Astrocyte of the spinal cord (primary cell): ENCODE measurements around the gene LSM4.
A peak's percentile ranks its signal among the peaks of the same experiment; 100 is the strongest.
"Not testable (repeated sequence)": the region's sequence is repeated elsewhere in the genome, so short reads cannot be mapped to it uniquely, and the experiment has no call there.

Source experiments
- DNase-seq: peaks from one replicate; pipeline ENCODE4 v3.0.0; 2011; ENCODE audit warnings: low read depth, low spot score
- H3K4me3 ChIP-seq: 2 replicates; pipeline ENCODE4 v1.5.1; 2011; ENCODE audit warnings: low read depth, mild to moderate bottlenecking, low read length, moderate library complexity
- in situ Hi-C: cut with HindIII; loops from 2 replicates; pipeline ENCODE4 v1.10.0; 2017; ENCODE audit warnings: low sequenced_read_pairs
- TF ChIP-seq, protein P1 (sequence below): IDR thresholded peaks from 2 replicates; pipeline ENCODE4 v1.5.1; 2012; ENCODE audit warnings: low read depth, mild to moderate bottlenecking, low read length, inconsistent platforms

LSM4 gene

GRCh38 chr19:18333680-18334079 lies 10.8 kb upstream of the LSM4 start:
- in situ Hi-C loops, result no loop called here
- TF ChIP-seq, protein P1, sequence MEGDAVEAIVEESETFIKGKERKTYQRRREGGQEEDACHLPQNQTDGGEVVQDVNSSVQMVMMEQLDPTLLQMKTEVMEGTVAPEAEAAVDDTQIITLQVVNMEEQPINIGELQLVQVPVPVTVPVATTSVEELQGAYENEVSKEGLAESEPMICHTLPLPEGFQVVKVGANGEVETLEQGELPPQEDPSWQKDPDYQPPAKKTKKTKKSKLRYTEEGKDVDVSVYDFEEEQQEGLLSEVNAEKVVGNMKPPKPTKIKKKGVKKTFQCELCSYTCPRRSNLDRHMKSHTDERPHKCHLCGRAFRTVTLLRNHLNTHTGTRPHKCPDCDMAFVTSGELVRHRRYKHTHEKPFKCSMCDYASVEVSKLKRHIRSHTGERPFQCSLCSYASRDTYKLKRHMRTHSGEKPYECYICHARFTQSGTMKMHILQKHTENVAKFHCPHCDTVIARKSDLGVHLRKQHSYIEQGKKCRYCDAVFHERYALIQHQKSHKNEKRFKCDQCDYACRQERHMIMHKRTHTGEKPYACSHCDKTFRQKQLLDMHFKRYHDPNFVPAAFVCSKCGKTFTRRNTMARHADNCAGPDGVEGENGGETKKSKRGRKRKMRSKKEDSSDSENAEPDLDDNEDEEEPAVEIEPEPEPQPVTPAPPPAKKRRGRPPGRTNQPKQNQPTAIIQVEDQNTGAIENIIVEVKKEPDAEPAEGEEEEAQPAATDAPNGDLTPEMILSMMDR, result no peak

DNA sequence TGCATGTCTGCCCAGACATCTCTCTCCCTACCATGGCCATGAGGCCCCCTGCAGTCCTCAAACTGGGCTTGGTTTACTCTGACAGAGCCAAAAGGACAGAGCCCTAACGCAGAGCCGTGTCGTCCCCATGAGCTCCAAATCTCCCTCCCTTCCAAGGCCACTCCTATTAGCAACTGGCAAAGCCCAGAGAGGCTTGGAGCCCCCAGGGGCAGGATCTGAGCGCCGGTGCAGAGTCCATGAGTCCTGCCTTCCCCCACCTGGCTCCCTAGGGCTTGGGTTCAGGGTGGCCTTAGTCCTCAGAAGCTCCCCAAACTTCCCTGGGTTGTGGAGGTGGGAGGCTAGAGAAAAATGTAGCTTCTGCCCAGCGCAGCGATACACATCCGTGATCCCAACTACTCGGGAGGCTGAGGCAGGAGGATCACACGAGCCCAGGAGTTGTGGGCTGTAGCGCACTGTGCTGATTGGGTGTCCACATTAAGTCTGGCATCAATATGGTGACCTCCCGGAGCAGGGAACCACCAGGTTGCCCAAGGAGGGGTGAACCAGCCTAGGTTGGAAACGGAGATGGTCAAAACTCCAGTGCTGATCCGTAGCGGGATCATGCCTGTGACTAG lies 10.1 kb upstream of the LSM4 start:
- in situ Hi-C loops, result no loop called here
- no peak overlapping the region for H3K4me3 ChIP-seq
- no peak for DNase-seq
- TF ChIP-seq, protein P1, result no peak

More at GRCh38 chr19:18333680-18334079, 10.8 kb upstream of the LSM4 start:
- no peak overlapping the region for H3K4me3 ChIP-seq
- DNase-seq, result no peak

DNA sequence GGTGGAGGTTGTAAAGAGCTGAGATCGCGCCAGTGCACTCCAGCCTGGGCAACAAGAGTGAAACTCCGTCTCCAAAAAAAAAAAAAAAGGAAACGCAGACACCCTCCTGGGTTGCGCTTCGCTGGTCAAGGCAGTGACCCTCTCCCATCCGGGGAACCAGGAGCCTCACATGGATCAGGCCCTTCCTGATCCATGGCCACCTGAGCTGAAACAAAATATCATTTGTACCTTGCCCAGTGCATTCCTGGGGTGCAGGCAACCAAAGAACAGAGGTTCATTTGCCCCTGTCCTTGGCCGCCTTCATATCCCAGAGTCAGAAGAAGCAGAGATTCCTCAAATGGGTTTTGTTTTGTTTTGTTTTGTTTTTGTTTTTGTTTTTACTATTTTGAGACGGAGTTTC lies 8.0 kb upstream of the LSM4 start:
- no peak overlapping the region for H3K4me3 ChIP-seq
- no peak for DNase-seq
- TF ChIP-seq, protein P1, result no peak
- in situ Hi-C loops, result no loop called here

- DNase-seq, result no peak
- in situ Hi-C loops, result no loop called here
- TF ChIP-seq, protein P1, result no peak
- H3K4me3 ChIP-seq, result peak overlapping the region; percentile 36
Measured at GRCh38 chr19:18329035-18329376, 6.1 kb upstream of the LSM4 start.

DNA sequence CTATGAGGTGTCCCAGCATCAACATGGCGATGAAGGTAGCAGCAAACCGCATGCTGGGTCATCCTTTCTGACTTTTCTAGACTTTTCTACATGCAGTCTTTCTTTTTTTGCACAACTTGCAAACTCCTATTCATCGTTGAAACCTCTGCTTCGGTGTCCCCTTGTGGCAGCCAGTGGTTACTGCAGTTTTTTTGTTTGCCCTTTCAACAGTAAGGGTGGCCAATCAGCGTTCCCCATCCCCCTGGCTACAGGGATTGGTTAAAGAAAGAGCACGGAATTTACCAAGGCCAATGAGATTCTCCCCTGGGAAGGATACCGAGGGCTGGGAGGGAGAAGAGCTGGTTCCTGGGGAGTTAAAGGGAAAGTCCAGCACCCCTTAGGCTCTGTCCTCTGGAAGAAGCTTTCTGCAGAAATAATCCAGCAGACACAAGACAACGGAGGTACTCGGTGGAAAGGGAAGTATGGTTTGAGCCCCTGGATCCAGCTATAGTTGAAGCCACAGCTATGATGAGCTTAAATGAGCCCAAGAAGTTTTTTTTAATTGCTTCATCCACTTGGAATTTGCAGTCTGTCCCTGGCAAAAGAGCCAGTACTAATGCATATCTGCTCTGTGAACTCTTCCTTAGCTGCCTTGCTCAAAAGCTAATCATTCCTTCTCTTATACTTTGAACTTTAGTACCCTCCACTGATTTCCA lies 5.6 kb upstream of the LSM4 start:
- DNase-seq, result peak; percentile 98
- peak overlapping the region; percentile 36 for H3K4me3 ChIP-seq
- TF ChIP-seq, protein P1, result peak; percentile 97
- in situ Hi-C loops, result no loop called here

DNA sequence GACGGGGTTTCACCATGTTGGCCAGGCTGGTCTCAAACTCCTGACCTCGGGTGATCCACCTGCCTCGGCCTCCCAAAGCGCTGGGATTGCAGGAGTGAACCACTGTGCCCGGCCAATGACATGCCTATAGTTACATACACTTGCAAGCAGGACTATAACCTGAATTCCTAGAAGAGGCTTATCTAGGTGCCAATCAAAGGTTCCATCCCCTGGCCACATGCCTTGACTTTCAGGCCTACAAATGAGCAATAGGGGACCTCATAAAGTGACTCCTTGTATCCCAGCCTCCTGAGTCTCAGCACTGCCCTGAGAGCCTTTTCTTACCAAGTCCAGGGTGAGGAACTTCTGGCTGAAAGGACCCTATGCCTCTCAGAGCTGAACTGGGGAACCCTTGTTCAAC lies 3.9 kb upstream of the LSM4 start:
- in situ Hi-C loops, result no loop called here
- no peak overlapping the region for H3K4me3 ChIP-seq
- no peak for DNase-seq
- TF ChIP-seq, protein P1, result no peak

DNA sequence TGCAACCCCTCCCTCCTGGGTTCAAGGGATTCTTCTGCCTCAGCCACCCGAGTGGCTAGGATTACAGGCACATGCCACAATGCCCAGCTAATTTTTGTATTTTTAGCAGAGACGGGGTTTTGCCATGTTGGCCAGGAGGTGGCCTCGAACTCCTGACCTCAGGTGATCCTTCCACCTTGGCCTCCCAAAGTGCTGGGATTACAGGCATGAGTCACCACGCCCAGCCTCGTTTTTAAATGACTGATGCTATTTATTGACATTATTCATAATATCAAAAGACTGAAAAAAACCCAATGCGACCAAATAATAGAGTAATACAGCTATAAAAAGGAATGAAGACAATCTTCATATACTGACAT lies 1.5 kb upstream of the LSM4 start:
- DNase-seq, in situ Hi-C loops, H3K4me3 ChIP-seq: not testable (repeated sequence)
